Effector memory CD4-positive, alpha-beta T cell (primary cell): ENCODE data around the gene LSAMP.
"Not testable (repeated sequence)": the region's sequence is repeated elsewhere in the genome, so short reads cannot be mapped to it uniquely, and the experiment has no call there.

Source experiments
- DNase-seq, 3 donors: peaks; one replicate each; pipeline ENCODE4 v3.0.0-alpha.2; 2020
- H3K27ac ChIP-seq: 2 replicates; pipeline ENCODE4 v1.7.0; 2013; ENCODE audit warnings: mild to moderate bottlenecking, low read length, moderate library complexity; ENCODE audit not compliant: insufficient read depth, poor library complexity, severe bottlenecking
- H3K27me3 ChIP-seq: replicated peaks from 2 replicates; pipeline ENCODE4 v1.7.0; 2013; ENCODE audit warnings: mild to moderate bottlenecking, low read length; ENCODE audit not compliant: insufficient read depth, control insufficient read depth, poor library complexity, severe bottlenecking
- H3K36me3 ChIP-seq: 2 replicates; pipeline ENCODE4 v1.7.0; 2013; ENCODE audit warnings: mild to moderate bottlenecking, low read length, moderate library complexity; ENCODE audit not compliant: control insufficient read depth, insufficient read depth
- H3K4me1 ChIP-seq: 2 replicates; pipeline ENCODE4 v1.7.0; 2013; ENCODE audit warnings: low read length, mild to moderate bottlenecking; ENCODE audit not compliant: control insufficient read depth, insufficient read depth, poor library complexity, severe bottlenecking
- H3K4me3 ChIP-seq: 2 replicates; pipeline ENCODE4 v1.7.0; 2013; ENCODE audit warnings: low read length, low read depth, mild to moderate bottlenecking; ENCODE audit not compliant: insufficient read depth, poor library complexity, severe bottlenecking
- H3K9me3 ChIP-seq: 2 replicates; pipeline ENCODE4 v1.7.0; 2013; ENCODE audit warnings: mild to moderate bottlenecking, low read length, moderate library complexity; ENCODE audit not compliant: control insufficient read depth

Gene LSAMP

DNA sequence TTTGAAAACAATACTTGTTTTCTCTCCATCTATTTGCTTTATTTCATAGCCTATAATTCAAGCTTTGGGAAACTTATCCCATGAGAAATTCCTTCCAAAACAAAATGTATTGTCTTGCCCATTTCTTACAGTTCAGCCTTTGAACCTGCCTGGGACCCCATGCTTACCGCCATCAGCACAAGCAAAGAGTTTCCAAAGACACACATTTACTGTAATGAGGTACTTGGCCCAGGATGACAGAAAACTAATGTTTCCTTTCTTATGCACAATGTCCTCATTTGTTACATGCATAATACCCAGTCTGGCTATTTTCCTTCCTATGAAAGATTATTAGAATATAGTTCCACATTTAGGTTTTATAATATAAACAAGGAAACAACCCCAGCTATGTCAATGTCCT, 641.6 kb downstream of the LSAMP start:
- H3K27ac ChIP-seq = no peak overlapping the region
- H3K4me1 ChIP-seq = no peaks in the 10 kb centered on the region
- H3K27me3 ChIP-seq = no peaks in the 10 kb centered on the region
- H3K36me3 ChIP-seq = no peaks in the 10 kb centered on the region
- H3K4me3 ChIP-seq = no peak overlapping the region
- H3K9me3 ChIP-seq = no peaks in the 10 kb centered on the region
- DNase-seq = no peak

DNA sequence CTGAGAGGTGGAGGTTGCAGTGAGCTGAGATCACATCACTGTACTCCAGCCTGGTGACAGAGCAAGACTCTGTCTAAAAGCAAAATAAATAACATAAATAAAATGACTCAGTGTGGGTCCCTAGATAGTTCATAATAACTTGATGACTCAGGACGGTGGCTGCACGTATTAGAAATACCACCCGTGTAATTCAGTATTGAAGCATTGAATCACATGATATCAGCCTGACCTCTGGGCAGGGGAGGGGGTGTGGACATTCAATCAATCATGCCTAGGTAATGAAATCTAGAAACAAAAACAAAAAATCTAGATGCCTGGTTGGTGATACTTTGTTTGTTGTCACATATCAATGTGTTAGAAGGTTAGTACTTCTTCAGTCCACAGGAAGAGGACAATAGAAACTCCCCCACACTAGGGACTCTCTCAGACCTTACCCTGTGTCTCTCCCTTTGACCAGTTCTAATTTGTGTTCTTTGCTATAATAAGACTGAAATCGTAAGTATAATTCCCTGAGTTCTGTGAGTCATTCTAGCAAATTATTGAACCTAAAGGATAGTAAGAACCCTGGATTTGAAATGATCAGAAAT, 644.7 kb downstream of the LSAMP start:
- Histone ChIP-seq H3K27ac (no peak overlapping the region), H3K4me3 (no peak overlapping the region), H3K9me3 (no peaks in the 10 kb centered on the region), H3K4me1 (no peaks in the 10 kb centered on the region), H3K27me3 (no peaks in the 10 kb centered on the region), H3K36me3 (no peaks in the 10 kb centered on the region)
- no peak for DNase-seq

DNA sequence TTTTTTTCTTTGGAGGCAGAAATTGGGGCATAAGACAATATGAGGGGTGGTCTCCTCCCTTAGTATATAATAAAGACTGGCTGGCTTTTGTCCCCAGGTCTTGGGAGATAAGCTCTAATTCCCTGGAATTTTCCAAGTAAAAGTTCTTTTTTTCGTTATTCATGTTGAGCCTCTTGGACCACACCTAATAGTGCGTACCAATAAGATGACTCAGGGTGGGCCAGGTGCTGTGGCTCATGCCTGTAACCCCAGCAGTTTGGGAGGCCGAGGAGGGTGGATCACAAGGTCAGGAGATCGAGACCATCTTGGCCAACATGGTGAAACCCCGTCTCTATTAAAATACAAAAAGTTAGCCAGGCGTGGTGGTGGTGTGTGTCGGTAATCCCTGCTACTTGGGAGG, 645.2 kb downstream of the LSAMP start:
- H3K9me3 ChIP-seq, H3K4me1 ChIP-seq, H3K27me3 ChIP-seq, DNase-seq, H3K27ac ChIP-seq, H3K4me3 ChIP-seq, H3K36me3 ChIP-seq: not testable (repeated sequence)

DNA sequence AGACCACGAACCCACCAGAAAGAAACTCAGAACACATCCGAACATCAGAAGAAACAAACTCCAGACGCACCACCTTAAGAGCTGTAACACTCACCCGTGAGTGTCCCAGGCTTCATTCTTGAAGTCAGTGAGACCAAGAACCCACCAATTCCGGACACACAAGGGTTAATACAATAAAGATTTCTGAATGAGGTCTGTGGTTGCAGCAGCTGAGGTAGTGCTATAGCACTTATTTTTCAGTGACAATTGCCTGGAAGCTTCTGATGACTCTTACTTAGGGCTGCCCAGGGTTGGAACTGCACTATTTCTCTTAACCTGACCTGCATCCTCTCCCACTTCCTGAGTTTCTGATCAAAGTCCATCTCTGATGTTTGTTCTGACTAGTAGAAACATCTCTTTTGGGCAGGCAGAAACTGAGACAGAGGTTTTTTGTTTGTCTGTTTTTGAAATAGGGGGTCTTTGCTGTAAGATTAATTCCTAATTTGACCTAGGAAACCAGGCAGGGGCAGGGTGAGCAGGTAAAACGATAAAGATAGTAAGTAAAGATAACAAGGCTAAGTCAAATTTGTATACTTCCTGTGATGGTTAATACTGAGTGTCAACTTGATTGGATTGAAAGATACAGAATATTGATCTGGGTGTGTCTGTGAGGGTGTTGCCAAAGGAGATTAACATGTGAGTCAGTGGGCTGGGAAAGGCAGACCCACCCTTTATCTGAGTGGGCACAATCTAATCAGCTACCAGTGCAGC, 652.9 kb downstream of the LSAMP start:
- peak in 1 of 3 donors; percentile 19 for DNase-seq
- H3K27ac ChIP-seq = no peak overlapping the region
- no peaks in the 10 kb centered on the region for H3K9me3 ChIP-seq
- no peaks in the 10 kb centered on the region for H3K36me3 ChIP-seq
- H3K4me3 ChIP-seq = no peak overlapping the region
- peaks cover 13% of the 10 kb centered on the region for H3K4me1 ChIP-seq
- H3K27me3 ChIP-seq = no peaks in the 10 kb centered on the region

DNA sequence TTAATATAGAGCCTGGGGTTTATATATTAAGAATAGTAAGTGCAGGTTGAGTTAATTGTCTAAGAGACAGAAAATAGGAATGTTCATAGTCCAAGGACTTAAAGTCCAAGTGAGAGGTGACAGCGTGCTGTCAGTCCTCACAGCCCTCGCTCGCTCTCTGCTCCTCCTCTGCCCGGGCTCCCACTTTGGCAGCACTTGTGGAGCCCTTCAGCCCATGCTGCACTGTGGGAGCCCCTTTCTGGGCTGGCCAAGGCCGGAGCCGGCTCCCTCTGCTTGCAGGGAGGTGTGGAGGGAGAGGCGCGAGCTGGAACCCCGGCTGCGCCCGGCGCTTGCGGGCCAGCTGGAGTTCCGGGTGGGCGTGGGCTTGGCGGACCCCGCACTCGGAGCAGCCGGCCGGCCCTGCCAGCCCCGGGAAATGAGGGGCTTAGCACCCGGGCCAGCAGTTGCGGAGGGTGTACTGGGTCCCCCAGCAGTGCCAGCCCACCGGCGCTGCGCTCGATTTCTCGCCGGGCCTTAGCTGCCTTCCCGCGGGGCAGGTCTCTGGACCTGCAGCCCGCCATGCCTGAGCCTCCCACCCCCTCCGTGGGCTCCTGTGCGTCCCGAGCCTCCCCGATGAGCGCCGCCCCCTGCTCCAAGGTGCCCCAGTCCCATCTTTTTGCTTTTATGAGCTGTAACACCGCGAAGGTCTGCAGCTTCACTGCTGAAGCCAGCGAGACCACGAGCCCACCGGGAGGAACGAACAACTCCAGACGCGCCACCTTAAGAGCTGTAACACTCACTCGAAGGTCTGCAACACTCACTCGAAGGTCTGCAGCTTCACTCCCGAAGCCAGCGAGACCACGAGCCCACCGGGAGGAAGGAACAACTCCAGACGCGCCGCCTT, 653.8 kb downstream of the LSAMP start:
- H3K27me3 ChIP-seq, DNase-seq, H3K27ac ChIP-seq, H3K36me3 ChIP-seq, H3K9me3 ChIP-seq, H3K4me3 ChIP-seq: not testable (repeated sequence)
- peaks cover 13% of the 10 kb centered on the region for H3K4me1 ChIP-seq

DNA sequence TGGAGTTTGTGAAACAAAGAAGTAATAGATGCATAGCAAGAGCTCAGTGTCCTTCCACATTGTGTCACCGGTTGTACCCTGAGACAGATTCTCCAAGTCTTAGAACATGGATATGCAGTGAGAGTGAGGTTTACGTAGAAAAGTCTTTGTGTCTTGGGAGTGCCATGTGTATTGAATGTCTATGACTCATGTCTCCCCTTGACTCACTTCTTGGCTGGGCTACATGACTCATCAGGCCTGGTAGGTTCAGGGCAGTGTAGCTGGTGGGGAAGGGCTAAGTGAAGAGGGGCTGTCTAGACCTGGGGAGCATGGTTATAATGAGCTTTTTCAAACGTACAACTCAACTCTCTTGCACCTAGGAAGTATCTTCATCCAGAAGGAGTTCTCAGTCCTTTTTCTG, 654.5 kb downstream of the LSAMP start:
- peaks cover 13% of the 10 kb centered on the region for H3K4me1 ChIP-seq

DNA sequence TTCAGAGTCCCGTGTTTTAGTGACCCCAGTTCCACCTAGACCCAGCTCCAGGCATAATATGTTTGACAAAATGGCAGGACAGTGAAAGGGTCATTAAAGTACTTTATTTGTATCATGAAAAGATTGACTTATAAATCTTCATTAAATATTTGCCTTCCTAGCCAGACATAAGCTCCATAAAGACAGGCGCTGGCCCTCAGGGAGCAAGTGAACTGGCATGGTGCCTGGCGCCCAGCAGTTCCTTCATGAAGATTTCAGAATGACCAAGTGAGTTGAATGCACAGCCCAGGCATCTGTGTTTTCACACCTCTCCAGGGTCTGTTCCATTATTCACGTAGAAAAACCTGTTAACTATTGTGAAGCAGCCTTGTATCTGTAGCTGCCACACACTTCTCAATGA, 655.8 kb downstream of the LSAMP start:
- Histone ChIP-seq H3K9me3 (no peaks in the 10 kb centered on the region), H3K27me3 (no peaks in the 10 kb centered on the region), H3K36me3 (no peaks in the 10 kb centered on the region), H3K4me1 (peaks cover 13% of the 10 kb centered on the region), H3K27ac (no peak overlapping the region), H3K4me3 (no peak overlapping the region)
- no peak for DNase-seq

More for the DNA sequence above, 654.5 kb downstream of the LSAMP start:
- peak in 1 of 3 donors; percentile 41 for DNase-seq
- no peak overlapping the region for H3K4me3 ChIP-seq
- H3K27ac ChIP-seq = no peak overlapping the region
- H3K36me3 ChIP-seq = no peaks in the 10 kb centered on the region
- H3K9me3 ChIP-seq = no peaks in the 10 kb centered on the region
- no peaks in the 10 kb centered on the region for H3K27me3 ChIP-seq

DNA sequence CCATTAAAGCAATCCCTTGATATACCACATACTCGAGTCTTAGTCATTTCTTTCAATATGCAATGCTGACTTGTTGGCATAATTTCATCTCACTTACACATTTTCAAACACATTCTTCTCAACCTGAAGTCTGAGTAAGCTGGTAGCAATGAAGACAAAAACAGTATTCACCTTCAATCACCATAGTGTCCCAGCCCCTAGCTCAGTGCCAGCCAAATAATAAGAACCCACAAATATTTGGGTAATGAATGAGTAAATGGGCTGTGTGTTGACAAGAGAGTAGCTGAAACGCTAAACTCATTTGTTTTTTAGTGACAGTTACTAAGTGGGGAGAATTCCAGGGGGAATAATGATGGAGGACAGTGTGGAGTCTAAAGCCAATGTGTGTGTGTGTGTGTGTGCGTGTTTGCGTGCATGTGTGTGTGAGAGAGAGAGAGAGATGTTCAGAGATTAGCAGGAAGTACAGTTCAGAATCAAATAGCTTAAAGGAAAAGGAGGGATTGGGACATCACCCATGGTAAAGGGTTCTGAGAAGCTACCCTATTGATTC, 656.3 kb downstream of the LSAMP start:
- DNase-seq = no peak
- no peaks in the 10 kb centered on the region for H3K9me3 ChIP-seq
- H3K27me3 ChIP-seq = no peaks in the 10 kb centered on the region
- H3K4me1 ChIP-seq = peaks cover 13% of the 10 kb centered on the region
- H3K27ac ChIP-seq = no peak overlapping the region
- no peak overlapping the region for H3K4me3 ChIP-seq
- H3K36me3 ChIP-seq = no peaks in the 10 kb centered on the region

DNA sequence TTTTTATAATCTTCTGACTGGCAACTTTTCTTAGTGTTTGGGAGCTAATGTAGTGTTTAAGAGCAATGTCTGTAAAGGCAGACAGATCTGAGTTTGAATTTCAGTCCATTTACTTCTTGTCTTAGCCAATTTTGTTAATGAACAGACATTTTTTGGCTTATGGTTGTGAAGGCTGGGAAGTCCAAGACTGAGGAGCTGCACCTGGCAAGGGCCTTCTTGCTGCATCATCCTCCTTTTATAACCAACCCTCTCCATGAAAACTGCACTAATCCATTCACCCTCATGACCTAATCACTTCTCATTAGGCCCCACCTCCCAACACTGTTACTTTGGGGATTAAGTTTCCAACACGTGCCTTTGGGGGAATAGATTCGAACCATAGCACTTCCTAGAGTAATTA, 657.5 kb downstream of the LSAMP start:
- H3K9me3 ChIP-seq = no peaks in the 10 kb centered on the region
- no peak for DNase-seq
- no peak overlapping the region for H3K27ac ChIP-seq
- H3K4me1 ChIP-seq = peaks cover 7% of the 10 kb centered on the region
- no peak overlapping the region for H3K4me3 ChIP-seq
- no peaks in the 10 kb centered on the region for H3K36me3 ChIP-seq
- H3K27me3 ChIP-seq = no peaks in the 10 kb centered on the region
